Rectal smooth muscle tissue (tissue), 1 donor: ENCODE data around the gene CLRN3.

Experiments used
- H3K27ac ChIP-seq: one replicate; pipeline ENCODE4 v1.7.0; 2013; ENCODE audit warnings: low read depth, low read length, inconsistent platforms
- H3K27me3 ChIP-seq: one replicate; pipeline ENCODE4 v1.7.0; 2013; ENCODE audit warnings: low read length; ENCODE audit not compliant: control insufficient read depth, insufficient read depth
- H3K36me3 ChIP-seq: one replicate; pipeline ENCODE4 v1.7.0; 2013; ENCODE audit warnings: low read length; ENCODE audit not compliant: control insufficient read depth, insufficient read depth
- H3K4me1 ChIP-seq: one replicate; pipeline ENCODE4 v1.7.0; 2013; ENCODE audit warnings: low read length; ENCODE audit not compliant: control insufficient read depth, insufficient read depth
- H3K4me3 ChIP-seq: one replicate; pipeline ENCODE4 v1.7.0; 2013; ENCODE audit warnings: low read length
- H3K9ac ChIP-seq: one replicate; pipeline ENCODE4 v1.7.0; 2013; ENCODE audit warnings: low read length

Gene CLRN3

GRCh38 chr10:127887541-127888415 lies 5.0 kb downstream of the CLRN3 start:
- Histone ChIP-seq H3K27me3 (no peaks in the 10 kb centered on the region), H3K4me1 (no peaks in the 10 kb centered on the region), H3K4me3 (no peak overlapping the region), H3K27ac (no peak overlapping the region), H3K36me3 (no peaks in the 10 kb centered on the region), H3K9ac (no peak overlapping the region)

GRCh38 chr10:127886371-127887051 lies 6.2 kb downstream of the CLRN3 start:
- Histone ChIP-seq H3K9ac (no peak overlapping the region), H3K27me3 (no peaks in the 10 kb centered on the region), H3K27ac (no peak overlapping the region), H3K4me3 (no peak overlapping the region), H3K36me3 (no peaks in the 10 kb centered on the region), H3K4me1 (no peaks in the 10 kb centered on the region)

DNA sequence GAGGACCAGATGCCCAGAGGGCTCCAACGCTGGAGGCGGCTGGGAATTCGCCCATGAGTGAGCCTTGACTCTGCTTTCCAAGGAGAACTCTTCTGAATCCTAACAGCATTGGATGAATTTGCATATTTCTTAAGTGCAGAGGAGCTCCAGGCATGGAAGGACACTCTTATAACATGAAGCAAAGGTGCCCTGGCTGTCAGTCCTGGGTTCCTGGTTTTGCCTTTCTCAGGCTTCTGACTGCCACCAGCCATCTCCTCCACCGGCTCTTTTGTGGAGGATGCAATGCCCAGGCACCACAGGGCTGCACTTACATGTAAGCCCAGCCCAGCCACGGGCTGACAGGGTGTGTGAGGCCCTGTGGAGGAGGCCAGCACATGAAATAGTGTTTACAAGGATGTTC lies 8.2 kb downstream of the CLRN3 start:
- no peaks in the 10 kb centered on the region for H3K27me3 ChIP-seq
- H3K4me1 ChIP-seq: no peaks in the 10 kb centered on the region
- H3K27ac ChIP-seq: no peak overlapping the region
- no peak overlapping the region for H3K4me3 ChIP-seq
- no peaks in the 10 kb centered on the region for H3K36me3 ChIP-seq
- no peak overlapping the region for H3K9ac ChIP-seq

GRCh38 chr10:127883516-127883915 lies 9.2 kb downstream of the CLRN3 start:
- H3K36me3 ChIP-seq: no peaks in the 10 kb centered on the region
- H3K4me3 ChIP-seq: no peak overlapping the region
- no peak overlapping the region for H3K9ac ChIP-seq
- H3K27me3 ChIP-seq: no peaks in the 10 kb centered on the region
- H3K27ac ChIP-seq: no peak overlapping the region
- no peaks in the 10 kb centered on the region for H3K4me1 ChIP-seq

DNA sequence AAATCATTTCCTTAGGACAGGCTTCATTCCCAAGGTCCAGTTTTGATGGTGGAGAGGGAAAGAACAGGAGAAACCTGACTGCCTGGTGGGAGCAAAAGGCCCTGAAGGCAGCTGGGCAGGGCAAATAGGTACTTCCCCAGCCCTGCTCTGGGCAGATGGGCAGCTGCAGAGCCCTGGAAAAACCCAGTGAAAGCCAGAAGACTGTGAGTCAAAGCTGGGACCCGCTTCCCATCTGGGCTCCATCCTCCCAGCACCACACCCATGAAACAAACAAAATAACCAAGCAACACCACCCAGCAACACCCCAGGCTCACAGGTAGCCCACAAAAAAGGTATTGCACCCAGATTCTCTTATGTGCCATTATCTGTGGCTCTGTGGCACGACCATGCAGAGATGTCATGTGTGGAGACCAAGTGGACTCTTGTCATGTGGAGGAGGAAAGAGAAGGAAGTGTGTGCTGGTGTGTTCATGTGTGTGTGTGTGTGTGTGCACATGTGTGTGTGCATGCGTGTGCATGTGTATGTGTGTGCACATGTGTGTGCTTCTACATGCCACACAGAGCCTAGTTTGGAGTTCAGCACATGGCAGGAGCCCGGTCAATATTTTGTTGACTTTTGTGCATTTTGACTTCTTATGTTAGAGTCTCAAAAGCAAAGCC lies 9.8 kb downstream of the CLRN3 start:
- Histone ChIP-seq H3K4me1 (no peaks in the 10 kb centered on the region), H3K36me3 (no peaks in the 10 kb centered on the region), H3K4me3 (no peak overlapping the region), H3K9ac (no peak overlapping the region), H3K27me3 (no peaks in the 10 kb centered on the region), H3K27ac (no peak overlapping the region)

DNA sequence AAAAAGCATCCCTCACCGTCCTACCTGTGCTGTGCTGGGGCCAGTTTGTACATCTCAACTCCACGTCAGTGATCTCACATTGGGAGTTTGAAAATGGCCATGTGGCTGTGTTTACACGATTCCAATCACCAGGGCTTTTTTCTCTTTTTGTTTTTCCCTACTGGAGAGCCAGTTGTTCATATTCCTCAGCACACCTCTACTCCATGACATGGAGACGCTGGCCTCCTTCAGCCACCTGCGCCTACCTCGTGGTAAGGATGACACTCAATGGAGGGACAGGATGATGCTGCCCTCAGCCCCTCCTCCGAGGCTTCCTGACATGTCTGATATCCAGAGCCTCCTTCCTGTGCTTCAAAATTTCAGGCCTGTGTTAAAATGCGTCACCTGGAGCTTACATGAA lies 10.3 kb downstream of the CLRN3 start:
- H3K27me3 ChIP-seq: no peaks in the 10 kb centered on the region
- H3K27ac ChIP-seq: no peak overlapping the region
- H3K36me3 ChIP-seq: no peaks in the 10 kb centered on the region
- no peak overlapping the region for H3K9ac ChIP-seq
- no peak overlapping the region for H3K4me3 ChIP-seq
- H3K4me1 ChIP-seq: no peaks in the 10 kb centered on the region

DNA sequence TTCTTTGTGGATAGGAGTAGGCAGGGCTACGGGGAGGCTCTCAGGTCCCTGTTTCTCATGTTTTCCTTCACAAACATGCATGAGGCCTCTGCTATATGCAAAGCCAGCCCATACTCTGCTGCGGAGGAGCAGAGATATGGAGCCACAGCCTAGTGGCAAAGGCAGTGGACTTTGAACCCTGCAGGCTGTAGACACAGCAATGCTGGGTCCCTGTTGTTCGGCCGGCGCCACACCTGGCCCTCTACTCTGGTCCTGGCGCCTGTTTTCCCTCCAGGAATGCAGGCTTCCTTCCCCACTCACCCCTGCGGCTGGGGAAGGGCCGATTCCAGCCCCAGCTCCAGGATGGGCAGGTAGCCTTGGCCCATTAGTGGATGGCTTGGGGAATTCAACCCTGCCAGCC lies 11.5 kb downstream of the CLRN3 start:
- Histone ChIP-seq H3K9ac (no peak overlapping the region), H3K4me3 (no peak overlapping the region), H3K27me3 (no peaks in the 10 kb centered on the region), H3K4me1 (no peaks in the 10 kb centered on the region), H3K27ac (peak overlapping the region; percentile 21), H3K36me3 (no peaks in the 10 kb centered on the region)

- no peaks in the 10 kb centered on the region for H3K36me3 ChIP-seq
- no peak overlapping the region for H3K9ac ChIP-seq
- no peak overlapping the region for H3K4me3 ChIP-seq
- H3K27me3 ChIP-seq: no peaks in the 10 kb centered on the region
- no peaks in the 10 kb centered on the region for H3K4me1 ChIP-seq
- no peak overlapping the region for H3K27ac ChIP-seq
Measured at GRCh38 chr10:127880557-127880956, 12.2 kb downstream of the CLRN3 start.

GRCh38 chr10:127878475-127879055 lies 14.2 kb downstream of the CLRN3 start:
- H3K36me3 ChIP-seq: no peaks in the 10 kb centered on the region
- no peak overlapping the region for H3K27ac ChIP-seq
- H3K27me3 ChIP-seq: no peaks in the 10 kb centered on the region
- H3K4me1 ChIP-seq: no peaks in the 10 kb centered on the region
- no peak overlapping the region for H3K9ac ChIP-seq
- H3K4me3 ChIP-seq: no peak overlapping the region

- Histone ChIP-seq H3K27ac (no peak overlapping the region), H3K4me1 (no peaks in the 10 kb centered on the region), H3K36me3 (no peaks in the 10 kb centered on the region), H3K9ac (no peak overlapping the region), H3K27me3 (no peaks in the 10 kb centered on the region), H3K4me3 (no peak overlapping the region)
Measured at GRCh38 chr10:127877699-127878098, 15.0 kb downstream of the CLRN3 start.

DNA sequence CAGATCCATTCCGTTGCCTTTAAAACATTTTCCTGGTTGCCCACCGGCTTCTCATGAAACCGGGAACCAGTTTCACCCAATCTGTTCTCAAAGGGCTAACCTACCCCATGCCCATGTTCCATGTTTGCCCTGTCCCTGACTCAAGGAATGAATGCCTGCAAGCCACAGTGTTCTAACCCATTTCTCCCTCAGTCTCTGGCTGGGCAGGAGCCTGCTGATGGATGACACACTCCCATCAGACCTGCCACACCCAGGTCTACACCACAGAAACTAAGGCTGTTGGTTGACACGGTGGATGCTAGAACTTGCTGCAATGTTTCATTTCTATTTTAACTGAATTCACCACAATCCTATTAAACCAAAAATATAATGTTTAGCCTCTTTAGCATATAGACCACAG lies 15.6 kb downstream of the CLRN3 start:
- Histone ChIP-seq H3K27ac (no peak overlapping the region), H3K27me3 (no peaks in the 10 kb centered on the region), H3K4me3 (no peak overlapping the region), H3K9ac (no peak overlapping the region), H3K36me3 (no peaks in the 10 kb centered on the region), H3K4me1 (no peaks in the 10 kb centered on the region)

DNA sequence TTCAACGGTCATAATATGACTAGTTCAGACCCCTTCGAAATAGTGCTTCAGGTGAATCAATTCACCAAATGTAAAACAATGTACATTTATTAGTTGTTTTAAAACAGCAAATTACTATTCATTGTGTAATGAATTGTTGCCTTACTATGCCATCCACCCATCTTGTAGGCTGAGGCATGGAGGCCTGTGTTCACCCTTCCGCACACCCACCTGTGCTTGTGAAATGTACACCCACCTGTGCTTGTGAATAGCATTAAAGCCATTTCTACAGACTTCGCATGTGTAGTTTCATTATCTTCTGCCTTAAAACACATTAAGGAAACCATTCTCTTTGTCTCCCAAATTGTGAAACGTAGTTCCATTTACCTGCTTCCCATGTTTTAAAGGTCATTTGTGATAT lies 16.8 kb downstream of the CLRN3 start:
- Histone ChIP-seq H3K36me3 (no peaks in the 10 kb centered on the region), H3K27ac (no peak overlapping the region), H3K4me3 (no peak overlapping the region), H3K9ac (no peak overlapping the region), H3K4me1 (no peaks in the 10 kb centered on the region), H3K27me3 (no peaks in the 10 kb centered on the region)
